CD4-positive, alpha-beta T cell treated with Interferon gamma for 1 hour (primary cell): ENCODE measurements around the gene SETD6.
A peak's percentile ranks its signal among the peaks of the same experiment; 100 is the strongest.

Experiments
- DNase-seq: peaks from one replicate; pipeline ENCODE4 v3.0.0-alpha.2; 2020

The SETD6 gene

DNA sequence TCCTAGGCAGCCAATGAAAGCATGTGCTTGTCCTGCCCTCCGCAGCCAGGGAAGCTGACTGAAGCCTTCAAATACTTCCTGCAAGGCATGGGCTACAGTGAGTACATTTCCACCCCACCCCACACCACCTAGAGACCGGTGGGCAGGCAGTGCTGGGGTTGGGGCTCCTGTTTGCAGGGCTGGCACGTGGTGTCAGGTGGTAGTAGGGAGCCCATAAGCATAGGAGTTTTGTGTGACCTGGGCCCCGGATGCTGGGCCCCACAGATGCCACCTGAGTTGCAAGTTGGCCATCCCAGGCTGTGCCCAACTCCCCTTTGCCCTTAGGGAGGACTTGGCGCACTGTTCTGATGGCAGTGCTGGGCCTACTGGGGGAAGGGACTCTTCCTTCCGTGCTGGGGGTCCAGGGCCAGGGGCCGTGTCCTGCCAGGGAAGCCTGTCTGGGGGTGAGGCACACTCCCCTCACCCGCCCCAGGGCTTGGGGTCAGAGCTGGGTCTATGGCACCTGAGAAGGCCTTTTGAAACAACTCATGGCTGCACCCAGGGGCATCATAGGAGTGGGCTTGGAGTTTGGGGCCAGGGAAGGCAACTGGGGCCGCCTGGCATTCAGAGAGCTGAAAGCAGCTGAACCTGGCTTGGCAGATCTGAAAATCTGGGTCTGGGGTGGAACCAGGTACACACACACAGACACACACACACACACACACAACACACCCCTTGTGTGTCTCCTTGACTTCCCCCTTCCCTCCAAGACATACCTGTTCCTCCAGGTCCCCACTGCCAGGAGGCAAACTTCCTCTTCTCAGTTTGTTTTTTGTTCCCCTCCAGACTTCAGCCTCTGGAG, 5.8 kb upstream of the SETD6 start:
- DNase-seq, result no peak

- no peak for DNase-seq
These were observed 5.1 kb upstream of the SETD6 start for GRCh38 chr16:58510097-58510775.

DNA sequence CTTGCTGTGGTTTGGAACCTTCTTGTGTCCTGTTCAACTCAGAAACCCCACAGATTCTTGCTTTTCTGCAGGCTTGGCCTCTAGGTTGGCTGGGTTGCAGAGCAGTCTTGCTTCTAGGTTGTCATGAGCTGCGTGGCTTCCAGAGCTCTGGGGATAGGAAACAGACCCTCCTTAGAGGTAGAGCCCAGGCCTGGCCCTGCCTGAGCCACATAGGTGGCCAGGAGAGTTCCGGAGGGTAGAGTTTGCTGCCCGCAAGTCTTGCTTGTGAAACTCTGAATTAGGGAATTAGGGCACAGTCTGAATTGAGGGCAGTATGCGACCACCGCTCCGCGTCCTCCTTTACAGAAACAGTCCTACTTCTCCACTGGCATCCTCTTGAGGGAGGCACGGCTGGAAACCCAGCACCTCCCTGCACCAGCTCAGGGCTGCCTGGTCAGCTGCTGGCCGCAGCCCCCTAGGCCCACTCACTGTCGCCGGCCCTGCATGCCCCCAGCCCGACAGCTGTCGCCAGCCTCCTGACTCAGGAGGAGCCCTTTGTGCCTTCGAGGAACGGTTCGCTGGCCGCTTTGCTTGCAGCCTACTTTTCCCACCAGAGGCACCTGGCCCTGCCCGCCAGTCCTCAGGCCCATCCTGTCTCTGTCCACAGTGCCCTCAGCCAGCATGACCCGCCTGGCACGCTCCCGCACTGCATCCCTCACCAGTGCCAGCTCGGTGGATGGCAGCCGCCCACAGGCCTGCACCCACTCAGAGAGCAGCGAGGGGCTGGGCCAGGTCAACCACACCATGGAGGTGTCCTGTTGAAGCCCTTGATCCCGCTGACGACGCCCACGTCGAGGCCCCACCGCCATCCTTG, 4.3 kb upstream of the SETD6 start:
- DNase-seq, result no peak

DNA sequence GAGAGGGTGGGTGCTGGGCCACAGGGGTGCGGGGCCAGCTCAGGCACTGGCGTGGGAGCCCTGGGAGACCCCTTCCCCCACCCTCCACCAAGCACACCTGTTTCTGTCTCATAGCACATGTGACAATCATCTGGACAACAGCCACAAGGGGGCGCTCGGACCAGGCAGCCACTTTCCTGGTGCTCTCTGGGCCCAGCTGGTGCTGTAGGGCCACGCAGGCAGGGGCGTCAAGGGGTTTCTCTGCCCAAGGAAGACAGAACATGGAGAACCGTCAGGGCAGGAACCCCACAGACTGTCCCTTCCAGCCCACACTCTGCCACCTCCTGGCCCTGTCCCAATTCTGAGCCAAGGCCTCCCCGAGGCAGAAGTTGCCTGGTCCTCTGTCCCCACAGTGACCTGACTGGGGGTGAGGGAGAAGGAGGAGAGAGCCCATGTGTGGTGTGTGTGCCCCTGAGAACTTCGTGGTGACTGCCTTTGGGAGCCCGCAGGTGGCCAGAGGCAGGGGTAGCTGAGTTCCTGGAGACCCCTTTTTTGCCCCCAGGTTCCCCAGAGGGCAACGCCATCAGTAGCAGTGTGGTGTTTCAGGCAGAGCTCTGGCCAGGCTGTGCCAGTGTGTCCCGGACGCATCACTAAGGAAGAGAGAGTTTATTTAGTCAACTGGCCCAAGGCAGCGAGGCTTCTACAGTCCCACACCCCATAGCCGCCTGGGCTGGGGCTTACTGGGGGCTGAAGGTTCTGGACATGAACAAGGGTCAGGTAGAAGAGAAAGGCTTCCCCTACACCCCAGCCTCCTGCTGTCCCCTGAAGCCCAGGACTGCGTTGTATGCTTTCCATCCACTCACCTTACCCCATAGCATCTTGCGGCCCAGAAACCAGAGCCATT, 3.1 kb upstream of the SETD6 start:
- DNase-seq, result peak; percentile 71

GRCh38 chr16:58513874-58514273, 1.4 kb upstream of the SETD6 start:
- no peak for DNase-seq

GRCh38 chr16:58515871-58516767, 802 bp downstream of the SETD6 start:
- DNase-seq, result peak; percentile 23

GRCh38 chr16:58516768-58517107, 1.4 kb downstream of the SETD6 start:
- no peak for DNase-seq

- no peak for DNase-seq
These were observed 3.0 kb downstream of the SETD6 start for GRCh38 chr16:58518083-58518979.

DNA sequence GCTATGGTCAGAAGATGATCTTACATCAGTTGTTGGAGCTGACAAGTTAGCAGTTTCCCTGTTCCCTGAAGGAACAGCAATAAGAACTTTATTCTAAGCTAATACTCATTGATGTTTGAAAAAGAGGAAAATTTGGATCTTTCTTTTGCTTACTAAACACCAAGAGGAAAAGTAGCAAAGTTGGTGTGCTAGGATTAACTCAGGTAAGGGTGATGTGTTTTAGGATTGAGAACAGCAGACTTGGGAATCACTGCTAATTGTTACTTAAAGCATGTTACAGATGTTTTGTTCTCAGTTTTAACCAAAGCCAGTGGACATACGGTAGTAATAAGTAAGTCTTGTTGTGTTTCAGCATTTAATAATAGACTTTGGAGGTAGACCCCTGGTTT, 3.7 kb downstream of the SETD6 start:
- no peak for DNase-seq

GRCh38 chr16:58519707-58520106, 4.4 kb downstream of the SETD6 start:
- DNase-seq, result no peak

DNA sequence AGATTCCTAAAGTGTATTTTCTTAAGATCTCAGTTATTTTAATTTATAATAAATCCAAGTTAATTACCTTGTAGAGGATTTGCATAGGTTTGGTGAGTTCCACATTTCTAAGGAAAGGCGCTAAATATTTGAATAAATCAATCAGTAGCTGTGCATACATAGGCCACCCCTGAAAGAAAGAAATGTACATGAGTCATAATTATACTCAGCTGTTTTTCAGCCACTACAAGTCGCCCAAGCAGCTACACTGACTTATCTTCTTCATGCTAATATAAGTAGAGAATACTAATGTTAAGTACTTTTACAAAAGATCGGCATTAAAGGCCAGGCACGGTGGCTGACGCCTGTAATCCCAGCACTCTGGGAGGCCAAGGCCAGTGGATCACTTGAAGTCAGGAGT, 14.9 kb downstream of the SETD6 start:
- no peak for DNase-seq

DNA sequence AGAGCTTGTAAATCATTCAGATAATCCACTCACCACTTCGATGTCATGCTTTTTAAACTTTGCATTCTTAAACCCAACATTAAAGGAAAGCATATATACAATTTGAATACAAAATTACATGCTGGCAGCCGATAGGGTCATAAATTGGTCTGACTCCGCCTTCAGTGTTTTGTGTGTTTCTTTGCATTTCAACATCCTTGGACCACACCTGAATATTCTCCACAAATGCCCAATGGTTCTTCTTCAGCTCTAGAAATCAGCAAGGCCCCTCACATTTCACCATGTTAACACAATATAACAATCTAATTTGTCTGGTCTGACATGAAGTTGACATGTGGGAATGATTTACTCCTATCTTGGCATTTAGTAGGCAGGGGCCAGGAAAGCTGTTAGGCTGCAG, 17.1 kb downstream of the SETD6 start:
- DNase-seq, result no peak

DNA sequence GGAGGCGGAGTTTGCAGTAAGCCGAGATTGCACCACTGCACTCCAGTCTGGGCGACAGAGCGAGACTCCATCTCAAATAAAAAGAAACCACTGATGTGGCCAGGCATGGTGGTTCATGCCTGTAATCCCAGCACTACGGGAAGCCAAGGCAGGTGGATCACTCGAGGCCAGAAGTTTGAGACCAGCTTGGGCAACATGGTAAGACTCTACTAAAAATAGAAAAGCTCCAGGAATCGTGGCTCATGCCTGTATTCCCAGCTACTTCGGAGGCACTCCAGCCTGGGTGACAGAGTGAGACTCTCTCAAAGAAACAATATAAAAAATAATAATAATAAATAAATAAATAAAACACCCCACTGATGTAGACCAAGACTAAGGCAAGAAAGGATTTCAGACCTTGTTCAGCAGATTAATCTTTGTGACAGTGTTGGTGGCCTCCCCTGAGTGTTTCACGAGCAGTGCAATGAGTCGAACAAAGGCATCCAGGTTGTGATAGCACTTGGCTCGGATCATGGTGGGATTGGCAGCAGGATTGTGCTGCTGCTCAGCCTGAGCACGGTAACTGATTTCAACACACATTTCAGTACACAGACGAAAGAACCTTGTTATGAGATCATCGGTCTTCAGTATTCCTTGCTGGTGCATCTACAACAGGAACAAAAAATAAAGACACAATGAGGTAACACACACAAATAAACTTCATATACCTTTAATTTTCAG, 18.6 kb downstream of the SETD6 start:
- DNase-seq, result no peak

DNA sequence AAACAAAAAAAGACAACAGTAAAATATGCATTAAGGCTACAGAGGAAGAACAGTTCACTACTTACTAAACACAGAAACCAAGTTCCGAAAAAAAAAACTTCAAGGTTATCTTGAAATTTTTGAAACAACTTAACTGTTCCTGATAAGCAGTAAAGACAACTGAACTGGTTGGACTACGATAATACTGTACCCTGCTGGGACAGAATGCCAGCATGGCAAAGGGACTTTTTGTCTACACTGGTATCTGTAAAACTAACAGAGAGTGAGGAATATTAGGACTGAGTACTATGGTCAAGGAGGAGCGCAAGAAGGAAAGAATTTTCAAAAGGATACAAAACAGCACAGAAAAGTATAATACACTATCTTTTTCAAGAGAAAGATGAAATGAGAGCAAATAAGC, 19.8 kb downstream of the SETD6 start:
- no peak for DNase-seq

GRCh38 chr16:58536278-58536677, 21.0 kb downstream of the SETD6 start:
- no peak for DNase-seq

DNA sequence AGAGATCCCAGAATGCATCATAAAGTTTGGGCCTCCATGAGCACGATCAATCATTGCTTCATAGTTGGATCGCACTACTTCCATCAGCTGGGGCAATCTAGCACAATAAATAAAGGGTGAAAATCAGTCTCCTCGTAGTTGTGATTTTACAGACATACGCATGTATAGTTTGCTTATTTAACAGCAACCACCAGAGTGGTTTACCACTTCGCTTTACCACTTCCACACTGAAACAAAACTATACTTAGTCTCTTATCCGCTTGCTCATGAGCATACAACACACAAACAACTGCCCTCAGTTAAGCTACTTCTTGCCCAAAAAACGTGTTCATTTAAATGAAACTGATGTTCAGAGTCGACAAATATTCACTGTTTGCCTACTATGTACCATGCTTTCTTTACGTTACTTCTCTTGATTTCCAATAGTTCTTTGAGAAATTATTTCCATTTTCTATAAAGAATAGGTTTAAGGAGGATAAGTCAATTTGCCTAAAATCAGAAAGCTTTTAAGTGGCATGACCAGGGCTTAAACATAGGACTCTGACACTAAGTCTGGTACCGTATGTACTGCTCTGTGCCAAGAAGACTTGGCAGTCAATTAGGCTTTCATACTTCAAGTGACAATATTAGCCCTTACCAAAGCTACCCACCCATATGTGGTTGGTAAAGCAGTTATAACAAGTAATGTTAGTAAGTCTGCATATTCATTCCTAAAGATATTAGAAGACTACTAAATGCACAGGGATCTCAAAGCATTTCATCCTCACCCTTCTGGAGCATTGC, 22.0 kb downstream of the SETD6 start:
- DNase-seq, result no peak

GRCh38 chr16:58541711-58542110, 26.4 kb downstream of the SETD6 start:
- DNase-seq, result no peak

DNA sequence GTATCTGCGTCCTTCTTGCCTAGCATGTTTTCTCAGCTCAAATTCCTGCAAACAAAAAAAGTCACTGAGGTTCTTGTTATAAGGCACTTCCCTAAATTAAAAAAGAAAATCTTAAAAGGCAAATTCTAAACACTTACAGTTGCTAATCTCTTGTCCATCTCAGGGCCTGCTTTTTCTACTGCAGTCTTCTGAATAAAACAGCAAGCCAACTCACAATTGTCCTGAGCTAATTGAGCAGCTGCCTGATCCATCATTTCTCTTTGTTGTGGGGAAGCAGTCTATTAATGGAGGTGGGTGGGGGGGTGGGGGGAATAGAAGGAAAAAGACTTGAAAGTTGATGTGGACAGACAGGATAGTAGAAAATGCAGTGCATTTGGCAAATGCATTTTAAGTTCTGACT, 27.0 kb downstream of the SETD6 start:
- DNase-seq, result no peak

DNA sequence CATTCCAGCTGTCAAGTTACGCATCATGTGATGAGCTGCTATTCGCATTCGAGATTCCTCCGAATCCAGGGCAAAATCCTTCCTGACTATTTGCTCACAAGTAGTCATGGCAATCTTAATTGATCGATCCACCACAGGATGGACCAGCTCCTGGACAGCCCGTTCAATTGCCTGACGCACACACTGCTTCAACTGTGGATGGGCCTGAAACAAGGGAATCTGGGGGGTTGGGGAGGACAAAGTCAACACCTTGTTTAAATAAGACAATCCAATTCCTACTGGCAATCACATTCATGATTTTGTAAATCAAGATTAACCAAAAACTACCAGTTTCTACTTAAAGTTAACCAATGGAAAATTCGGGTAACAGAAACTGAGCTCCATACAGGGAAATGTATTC, 28.4 kb downstream of the SETD6 start:
- DNase-seq, result no peak
